Panc1 (cell line): ENCODE data around the gene NECAP2.
"Not testable (repeated sequence)": the region's sequence is repeated elsewhere in the genome, so short reads cannot be mapped to it uniquely, and the experiment has no call there.

Experiments used
- CTCF ChIP-seq: fragments of 450-650 bp; IDR thresholded peaks from 2 replicates; pipeline ENCODE4 v1.5.1; 2017; ENCODE audit warnings: mild to moderate bottlenecking
- SIN3A ChIP-seq: IDR thresholded peaks from 2 replicates; pipeline ENCODE4 v1.6.1; 2012; ENCODE audit warnings: low read depth, mild to moderate bottlenecking, low read length, moderate library complexity, borderline replicate concordance; ENCODE audit not compliant: insufficient read depth

- not testable (repeated sequence) for TF ChIP-seq CTCF, SIN3A
Measured at GRCh38 chr1:16487011-16487410, 46.5 kb downstream of the NECAP2 start.
